ENCODE data around the gene MGLL. TPM values are rescaled to one million over a fixed set of nuclear protein-coding genes. Genes with fewer than 3 reads are reported as not detected.
A peak's percentile ranks its signal among the peaks of the same experiment; 100 is the strongest.

The MGLL gene
- total and polyA plus RNA-seq, 2 donors (not counting 1 experiment from before 2014, with no cell fraction given): 1.7 to 6.9 TPM

DNA sequence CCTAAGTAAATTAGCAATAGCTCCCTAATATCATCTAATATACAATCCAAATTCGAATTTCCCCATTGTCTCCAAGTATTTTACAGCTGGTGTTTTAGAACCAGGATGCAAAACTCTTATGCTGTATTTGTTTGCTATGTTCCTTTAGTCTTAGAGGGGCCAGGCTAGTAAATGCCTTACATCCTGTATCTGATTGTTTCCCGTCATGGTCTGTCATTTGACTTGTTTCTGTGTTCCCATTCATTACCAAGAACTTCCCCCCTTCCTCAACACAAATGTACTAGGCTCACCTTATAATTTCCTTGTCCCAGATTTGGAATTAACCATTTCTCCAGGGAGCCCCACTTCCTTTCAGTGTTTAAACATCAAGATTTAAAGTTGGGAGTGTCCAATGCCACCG lies 95.4 kb downstream of the MGLL start:
- Histone ChIP-seq H3K79me2 (ENCODE audit: control insufficient read depth, insufficient read depth, low read length) (no peaks in the 10 kb centered on the region), H3K9ac (ENCODE audit: low read length) (no peak overlapping the region), H3K4me2 (replicated peaks; ENCODE audit: low read depth, low read length, poor library complexity, severe bottlenecking) (no peak overlapping the region), H3K9me3 (ENCODE audit: control extremely low read depth in 1 of 3, control insufficient read depth in 2 of 3, insufficient read depth in 1 of 3, low read length in 2 of 3) (no peaks in the 10 kb centered on the region), H3K27me3 (replicated peaks in 1 of 4; ENCODE audit: control extremely low read depth in 1 of 4, control insufficient read depth in 3 of 4, insufficient read depth in 4 of 4, low read length in 3 of 4) (no peaks in the 10 kb centered on the region), H2AFZ (ENCODE audit: insufficient read depth, low read depth, low read length, poor library complexity, severe bottlenecking) (no peak overlapping the region), H3K4me1 (ENCODE audit: control insufficient read depth in 2 of 2, insufficient read depth in 2 of 2, low read length in 2 of 2) (peaks cover 0 to 6% of the 10 kb centered on the region in 2 donors), H3K4me3 (ENCODE audit: control extremely low read depth in 1 of 5, extremely low read depth in 1 of 5, insufficient read depth in 1 of 5, low read depth in 2 of 5, low read length in 4 of 5) (no peak overlapping the region), H3K27ac (ENCODE audit: low read length in 2 of 2) (no peak overlapping the region), H4K20me1 (ENCODE audit: control insufficient read depth, insufficient read depth, low read length, poor library complexity, severe bottlenecking) (no peaks in the 10 kb centered on the region), H3K36me3 (replicated peaks in 1 of 2; ENCODE audit: control extremely low read depth in 1 of 2, control insufficient read depth in 1 of 2, extremely low read depth in 1 of 2, insufficient read depth in 2 of 2, low read length in 1 of 2) (no peaks in the 10 kb centered on the region)
- no peak for TF ChIP-seq EZH2 (IDR thresholded peaks at IDR 0.05; ENCODE audit: borderline replicate concordance, insufficient read depth, low read depth, low read length, poor library complexity, severe bottlenecking)
- TF ChIP-seq, protein P1, sequence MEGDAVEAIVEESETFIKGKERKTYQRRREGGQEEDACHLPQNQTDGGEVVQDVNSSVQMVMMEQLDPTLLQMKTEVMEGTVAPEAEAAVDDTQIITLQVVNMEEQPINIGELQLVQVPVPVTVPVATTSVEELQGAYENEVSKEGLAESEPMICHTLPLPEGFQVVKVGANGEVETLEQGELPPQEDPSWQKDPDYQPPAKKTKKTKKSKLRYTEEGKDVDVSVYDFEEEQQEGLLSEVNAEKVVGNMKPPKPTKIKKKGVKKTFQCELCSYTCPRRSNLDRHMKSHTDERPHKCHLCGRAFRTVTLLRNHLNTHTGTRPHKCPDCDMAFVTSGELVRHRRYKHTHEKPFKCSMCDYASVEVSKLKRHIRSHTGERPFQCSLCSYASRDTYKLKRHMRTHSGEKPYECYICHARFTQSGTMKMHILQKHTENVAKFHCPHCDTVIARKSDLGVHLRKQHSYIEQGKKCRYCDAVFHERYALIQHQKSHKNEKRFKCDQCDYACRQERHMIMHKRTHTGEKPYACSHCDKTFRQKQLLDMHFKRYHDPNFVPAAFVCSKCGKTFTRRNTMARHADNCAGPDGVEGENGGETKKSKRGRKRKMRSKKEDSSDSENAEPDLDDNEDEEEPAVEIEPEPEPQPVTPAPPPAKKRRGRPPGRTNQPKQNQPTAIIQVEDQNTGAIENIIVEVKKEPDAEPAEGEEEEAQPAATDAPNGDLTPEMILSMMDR (IDR thresholded peaks at IDR 0.05): no peak
- no CpG with 5 or more reads among the region's 3 CpGs for WGBS (ENCODE audit: insufficient coverage)
- no peak overlapping the region for H3K4me3 Mint-ChIP-seq
- ChIA-PET POLR2A (no interaction called here), CTCF (no interaction called here)
- intact Hi-C loops (cut with micrococcal nuclease): no loop called here
- ATAC-seq (ENCODE audit: low read depth) (no peak), DNase-seq (no peak)
- peaks cover 3% of the 10 kb centered on the region for H3K9me3 Mint-ChIP-seq (ENCODE audit: insufficient read depth)
- peaks cover 13% of the 10 kb centered on the region for H3K4me1 Mint-ChIP-seq
- no peaks in the 10 kb centered on the region for H3K27me3 Mint-ChIP-seq
- no peak overlapping the region for H3K27ac Mint-ChIP-seq

DNA sequence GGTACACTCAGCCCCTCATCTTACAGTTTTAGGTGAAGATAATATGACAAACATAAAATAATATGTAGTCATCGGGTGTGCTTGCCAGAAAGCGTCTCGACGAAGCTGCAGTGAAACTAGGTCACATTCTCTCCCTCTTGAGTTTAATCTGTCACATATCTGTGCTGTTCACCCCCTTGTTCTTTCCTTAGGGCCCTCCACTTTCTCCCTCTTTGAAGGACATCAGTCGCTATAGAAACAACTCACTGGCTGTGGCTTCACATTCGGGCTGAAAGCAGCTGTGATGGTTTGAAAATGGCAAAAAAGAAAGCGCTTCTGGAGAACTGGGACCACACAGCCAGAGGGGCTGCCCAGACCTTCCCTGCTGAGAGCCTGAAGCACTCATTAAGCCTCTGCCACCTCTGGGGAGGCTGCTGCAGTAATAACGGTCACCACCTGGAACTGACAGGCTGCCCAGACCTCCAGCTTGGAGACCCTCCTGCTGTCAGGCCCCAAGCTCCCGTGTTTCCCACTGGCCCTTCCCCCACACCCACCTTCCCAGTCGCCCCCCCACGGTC lies 99.2 kb downstream of the MGLL start:
- WGBS (ENCODE audit: insufficient coverage): 91% methylated on average over 6 of the region's 11 CpGs
- DNase-seq: no peak

More for the DNA sequence above, 99.2 kb downstream of the MGLL start:
- H3K4me2 ChIP-seq (replicated peaks; ENCODE audit: low read depth, low read length, poor library complexity, severe bottlenecking): no peak overlapping the region
- peak overlapping the region; percentile 11 for H3K27ac Mint-ChIP-seq
- H3K79me2 ChIP-seq (ENCODE audit: control insufficient read depth, insufficient read depth, low read length): no peaks in the 10 kb centered on the region
- H3K9me3 ChIP-seq (ENCODE audit: control extremely low read depth in 1 of 3, control insufficient read depth in 2 of 3, insufficient read depth in 1 of 3, low read length in 2 of 3): no peaks in the 10 kb centered on the region
- no peaks in the 10 kb centered on the region for H4K20me1 ChIP-seq (ENCODE audit: control insufficient read depth, insufficient read depth, low read length, poor library complexity, severe bottlenecking)
- no peak overlapping the region for H3K27ac ChIP-seq (ENCODE audit: low read length in 2 of 2)
- POLR2A ChIA-PET: no interaction called here
- H3K4me1 Mint-ChIP-seq: no peaks in the 10 kb centered on the region
- H2AFZ ChIP-seq (ENCODE audit: insufficient read depth, low read depth, low read length, poor library complexity, severe bottlenecking): no peak overlapping the region
- no peak overlapping the region for H3K4me3 ChIP-seq (ENCODE audit: control extremely low read depth in 1 of 5, extremely low read depth in 1 of 5, insufficient read depth in 1 of 5, low read depth in 2 of 5, low read length in 4 of 5)
- TF ChIP-seq EZH2 (IDR thresholded peaks at IDR 0.05; ENCODE audit: borderline replicate concordance, insufficient read depth, low read depth, low read length, poor library complexity, severe bottlenecking): no peak
- TF ChIP-seq, protein P1 (IDR thresholded peaks at IDR 0.05): no peak
- CTCF ChIA-PET: interaction anchor here (0.5 kb wide), 1 partner anchor 294 kb away, joined by 4 read pairs; no protein-coding TSS in a partner anchor
- H3K4me1 ChIP-seq (ENCODE audit: control insufficient read depth in 2 of 2, insufficient read depth in 2 of 2, low read length in 2 of 2): no peaks in the 10 kb centered on the region
- no peaks in the 10 kb centered on the region for H3K27me3 ChIP-seq (replicated peaks in 1 of 4; ENCODE audit: control extremely low read depth in 1 of 4, control insufficient read depth in 3 of 4, insufficient read depth in 4 of 4, low read length in 3 of 4)
- intact Hi-C loops (cut with micrococcal nuclease): no loop called here
- no peaks in the 10 kb centered on the region for H3K36me3 ChIP-seq (replicated peaks in 1 of 2; ENCODE audit: control extremely low read depth in 1 of 2, control insufficient read depth in 1 of 2, extremely low read depth in 1 of 2, insufficient read depth in 2 of 2, low read length in 1 of 2)
- no peak overlapping the region for H3K9ac ChIP-seq (ENCODE audit: low read length)
- H3K4me3 Mint-ChIP-seq: no peak overlapping the region
- peaks cover 3% of the 10 kb centered on the region for H3K9me3 Mint-ChIP-seq (ENCODE audit: insufficient read depth)
- H3K27me3 Mint-ChIP-seq: no peaks in the 10 kb centered on the region
- no peak for ATAC-seq (ENCODE audit: low read depth)
